ENCODE measurements around the gene PDE8A. TPM values are rescaled to one million over a fixed set of nuclear protein-coding genes. Genes with fewer than 3 reads are reported as not detected.

PDE8A gene
- total RNA-seq, 2 experiments from 2014 or later: 17.5 to 19.7 TPM

GRCh38 chr15:85100186-85100937, 118.7 kb downstream of the PDE8A start:
- ChIA-PET CTCF (no interaction called here), POLR2A (no interaction called here)

- POLR2A ChIA-PET: no interaction called here
- CTCF ChIA-PET: no interaction called here
Observed at GRCh38 chr15:85104584-85104983, 122.9 kb downstream of the PDE8A start.

GRCh38 chr15:85108136-85108535, 126.5 kb downstream of the PDE8A start:
- POLR2A ChIA-PET: no interaction called here

GRCh38 chr15:85109333-85109732, 127.7 kb downstream of the PDE8A start:
- ChIA-PET POLR2A (no interaction called here), CTCF (no interaction called here)

More at GRCh38 chr15:85108136-85108535, 126.5 kb downstream of the PDE8A start:
- CTCF ChIA-PET: no interaction called here

- ChIA-PET CTCF (no interaction called here), POLR2A (no interaction called here)
Observed at GRCh38 chr15:85112997-85113396, 131.3 kb downstream of the PDE8A start.

GRCh38 chr15:85114886-85115285, 133.2 kb downstream of the PDE8A start:
- CTCF ChIA-PET: no interaction called here
- POLR2A ChIA-PET: no interaction called here

GRCh38 chr15:85116066-85116465, 134.4 kb downstream of the PDE8A start:
- ChIA-PET POLR2A (no interaction called here), CTCF (no interaction called here)

- ChIA-PET POLR2A (no interaction called here), CTCF (no interaction called here)
Observed at GRCh38 chr15:85116494-85116893, 134.8 kb downstream of the PDE8A start.

GRCh38 chr15:85116925-85117646, 135.4 kb downstream of the PDE8A start:
- POLR2A ChIA-PET: no interaction called here
- CTCF ChIA-PET: no interaction called here

GRCh38 chr15:85118173-85118572, 136.5 kb downstream of the PDE8A start:
- ChIA-PET POLR2A (no interaction called here), CTCF (no interaction called here)

GRCh38 chr15:85118581-85118980, 136.9 kb downstream of the PDE8A start:
- POLR2A ChIA-PET: no interaction called here
- CTCF ChIA-PET: no interaction called here

GRCh38 chr15:85120351-85121113, 138.9 kb downstream of the PDE8A start:
- CTCF ChIA-PET: no interaction called here
- POLR2A ChIA-PET: no interaction called here

GRCh38 chr15:85124173-85124572, 142.5 kb downstream of the PDE8A start:
- CTCF ChIA-PET: interaction anchor here (0.6 kb wide), 1 partner anchor 195 kb away, joined by 3 read pairs; no protein-coding TSS in a partner anchor
- POLR2A ChIA-PET: no interaction called here

GRCh38 chr15:85125056-85125661, 143.5 kb downstream of the PDE8A start:
- CTCF ChIA-PET: no interaction called here
- POLR2A ChIA-PET: no interaction called here

- CTCF ChIA-PET: no interaction called here
- POLR2A ChIA-PET: no interaction called here
Observed at GRCh38 chr15:85128621-85129020, 147.0 kb downstream of the PDE8A start.

GRCh38 chr15:85129881-85130280, 148.2 kb downstream of the PDE8A start:
- ChIA-PET CTCF (no interaction called here), POLR2A (no interaction called here)

- CTCF ChIA-PET: no interaction called here
- POLR2A ChIA-PET: no interaction called here
Observed at GRCh38 chr15:85131915-85132314, 150.3 kb downstream of the PDE8A start.

- CTCF ChIA-PET: no interaction called here
Observed at GRCh38 chr15:85133709-85134108, 152.1 kb downstream of the PDE8A start.

GRCh38 chr15:85137489-85138168, 156.0 kb downstream of the PDE8A start:
- ChIA-PET CTCF (no interaction called here), POLR2A (no interaction called here)

More at GRCh38 chr15:85133709-85134108, 152.1 kb downstream of the PDE8A start:
- POLR2A ChIA-PET: no interaction called here

GRCh38 chr15:85139391-85139790, 157.7 kb downstream of the PDE8A start:
- CTCF ChIA-PET: interaction anchor here (0.7 kb wide), 2 partner anchors 53 to 136 kb away, joined by 3 to 6 read pairs; no protein-coding TSS in a partner anchor
- POLR2A ChIA-PET: no interaction called here
